ENCODE measurements around the gene SCLY.
"Not testable (repeated sequence)": the region's sequence is repeated elsewhere in the genome, so short reads cannot be mapped to it uniquely, and the experiment has no call there.

Gene SCLY

DNA sequence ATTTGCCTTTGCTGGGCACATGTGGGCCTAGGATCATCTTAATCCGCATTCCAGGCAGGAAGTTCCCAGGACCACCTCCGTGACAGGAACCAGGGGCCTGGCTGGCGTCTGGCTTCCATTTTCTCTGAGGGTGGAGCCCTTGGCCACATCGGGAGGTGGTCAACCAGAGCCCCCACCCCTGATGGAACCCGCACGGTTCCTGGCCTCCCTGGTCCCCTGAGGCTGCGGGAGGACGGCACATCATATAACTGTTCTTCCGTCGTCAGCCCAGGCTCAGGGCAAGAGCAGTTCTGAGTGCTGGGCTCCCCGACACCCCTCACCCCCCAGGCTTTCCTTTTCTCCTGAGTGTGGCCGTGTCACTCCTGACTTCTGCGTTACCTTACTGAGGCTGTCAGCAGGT, 52.8 kb downstream of the SCLY start:
- no peak for DNase-seq (ENCODE audit: low read depth)

- no peak for DNase-seq (ENCODE audit: low read depth)
These were observed 53.6 kb downstream of the SCLY start for GRCh38 chr2:238114331-238114841.

DNA sequence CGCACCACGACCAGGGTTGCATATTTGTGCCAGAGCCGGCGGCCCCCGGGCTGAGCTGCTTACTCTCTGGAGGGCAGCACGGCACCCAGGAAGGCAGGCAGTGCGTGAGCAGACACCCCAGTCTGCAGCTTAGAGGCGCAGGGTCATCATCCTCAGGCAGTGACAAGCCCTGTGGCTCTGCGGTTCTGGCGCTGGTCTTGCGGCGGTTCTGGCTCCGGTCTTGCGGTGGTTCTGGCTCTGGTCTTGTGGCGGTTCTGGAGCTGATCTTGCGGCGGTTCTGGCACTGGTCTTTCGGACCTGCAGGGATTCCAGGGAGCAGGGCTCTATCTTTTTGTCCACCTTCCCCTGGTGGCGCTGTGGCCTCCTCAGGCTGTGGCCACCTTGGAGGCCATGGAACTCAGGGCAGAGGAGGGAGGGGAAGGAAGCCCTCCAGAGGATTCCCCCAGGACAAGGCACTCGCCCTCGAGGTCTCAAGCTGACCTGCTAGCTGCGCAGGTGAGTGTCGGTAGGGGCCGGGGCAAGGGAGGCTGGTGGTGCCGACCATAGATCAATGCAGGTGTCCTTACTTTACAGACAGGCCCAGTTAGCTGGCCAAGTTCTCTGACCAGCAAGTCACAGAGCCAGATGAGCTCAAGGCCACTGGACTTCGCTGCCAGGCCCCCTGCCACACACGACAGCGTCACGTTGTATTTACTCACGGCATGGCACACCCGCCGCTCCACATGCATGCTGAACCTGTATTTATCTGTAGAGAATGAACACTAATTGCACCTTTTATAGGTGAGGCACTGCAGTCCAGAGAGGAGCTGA, 54.3 kb downstream of the SCLY start:
- no peak for DNase-seq (ENCODE audit: low read depth)

- DNase-seq (ENCODE audit: low read depth): not testable (repeated sequence)
These were observed 54.9 kb downstream of the SCLY start for GRCh38 chr2:238115709-238116108.

DNA sequence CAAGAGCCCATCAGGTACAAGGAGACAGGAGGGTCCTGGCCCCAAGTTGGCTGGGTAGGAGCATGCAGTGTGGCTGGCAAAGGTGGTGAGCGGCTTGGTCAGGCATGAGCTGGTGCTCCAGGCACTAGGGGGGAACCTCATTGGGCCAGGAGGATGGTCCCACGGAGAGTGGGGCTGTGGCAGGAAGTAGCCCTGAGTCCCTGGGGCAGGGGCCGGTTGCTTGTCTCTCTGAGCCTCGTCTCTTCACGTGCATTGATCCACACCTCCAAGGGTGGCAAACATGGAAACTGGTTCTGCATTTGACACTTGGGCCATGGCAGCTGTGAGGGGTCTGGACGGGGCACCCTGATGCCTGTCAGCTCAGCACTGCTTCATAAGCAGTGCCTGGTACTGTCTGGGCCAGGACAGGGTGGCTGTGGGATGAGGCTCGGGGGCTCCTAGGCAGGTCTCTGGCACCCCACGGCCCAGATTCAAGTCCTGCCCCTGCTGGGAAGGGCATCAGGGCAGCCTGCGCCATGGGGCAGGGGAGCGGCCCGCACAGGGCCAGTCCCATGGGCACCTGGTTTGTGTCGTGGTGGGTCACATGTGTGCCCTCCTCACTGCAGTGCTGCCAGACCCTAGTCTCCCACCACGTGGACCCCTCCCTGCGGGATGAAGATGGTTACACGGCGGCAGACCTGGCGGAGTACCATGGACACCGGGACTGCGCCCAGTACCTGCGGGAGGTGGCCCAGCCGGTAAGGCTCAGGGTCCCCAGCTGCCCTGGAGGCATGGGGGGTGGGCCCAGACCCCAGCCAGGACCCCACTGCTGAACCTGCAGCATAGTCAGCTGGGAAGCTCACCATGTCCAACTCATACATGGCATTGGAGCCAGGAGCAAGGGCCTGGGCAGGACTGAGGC, 55.7 kb downstream of the SCLY start:
- no peak for DNase-seq (ENCODE audit: low read depth)

DNA sequence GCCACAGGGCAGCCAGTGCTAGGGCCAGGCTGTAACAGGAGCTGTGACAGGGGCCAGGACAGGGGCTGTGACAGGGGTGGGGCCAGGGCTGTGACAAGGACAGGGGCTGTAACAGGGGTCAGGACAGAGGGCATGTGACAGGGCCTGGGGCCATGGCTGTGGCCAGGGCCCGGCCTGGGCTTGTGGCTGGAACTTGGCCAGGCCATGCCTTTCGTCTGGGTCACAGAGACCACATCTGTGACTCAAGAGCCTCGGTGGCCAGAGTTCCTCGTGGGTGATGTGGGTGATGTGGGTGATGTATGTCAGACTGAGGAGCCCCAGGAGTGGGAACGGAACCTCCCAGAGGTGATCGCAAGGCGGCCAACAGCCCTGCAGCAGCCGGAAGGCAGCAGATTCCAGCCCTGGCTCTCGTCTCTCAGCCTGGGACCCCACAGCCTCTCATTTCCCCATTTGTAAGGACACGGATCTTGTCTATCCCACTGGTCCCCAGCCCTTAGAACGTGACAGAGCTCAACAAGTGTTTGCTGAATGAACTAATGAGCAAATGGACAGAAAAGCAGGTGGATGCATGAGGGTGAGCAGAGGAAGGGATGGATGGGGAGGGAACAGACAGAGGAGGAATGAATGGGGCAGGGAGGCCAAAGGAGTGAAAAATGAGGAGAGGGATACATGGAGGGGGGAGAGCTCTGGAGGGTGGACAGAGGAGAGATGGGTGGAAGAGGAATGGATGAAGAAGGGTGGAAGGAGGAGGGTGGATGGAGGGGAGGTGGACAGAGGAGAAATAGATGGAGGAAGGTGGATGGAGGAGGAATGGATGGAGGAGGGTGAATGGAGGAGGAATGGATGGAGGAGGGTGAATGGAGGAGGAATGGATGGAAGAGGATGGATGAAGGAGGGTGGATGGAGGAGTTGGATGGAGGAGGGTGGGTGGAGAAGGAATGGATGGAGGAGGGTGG, 56.7 kb downstream of the SCLY start:
- no peak for DNase-seq (ENCODE audit: low read depth)

- no peak for DNase-seq (ENCODE audit: low read depth)
These were observed 59.1 kb downstream of the SCLY start for GRCh38 chr2:238119756-238120462.

DNA sequence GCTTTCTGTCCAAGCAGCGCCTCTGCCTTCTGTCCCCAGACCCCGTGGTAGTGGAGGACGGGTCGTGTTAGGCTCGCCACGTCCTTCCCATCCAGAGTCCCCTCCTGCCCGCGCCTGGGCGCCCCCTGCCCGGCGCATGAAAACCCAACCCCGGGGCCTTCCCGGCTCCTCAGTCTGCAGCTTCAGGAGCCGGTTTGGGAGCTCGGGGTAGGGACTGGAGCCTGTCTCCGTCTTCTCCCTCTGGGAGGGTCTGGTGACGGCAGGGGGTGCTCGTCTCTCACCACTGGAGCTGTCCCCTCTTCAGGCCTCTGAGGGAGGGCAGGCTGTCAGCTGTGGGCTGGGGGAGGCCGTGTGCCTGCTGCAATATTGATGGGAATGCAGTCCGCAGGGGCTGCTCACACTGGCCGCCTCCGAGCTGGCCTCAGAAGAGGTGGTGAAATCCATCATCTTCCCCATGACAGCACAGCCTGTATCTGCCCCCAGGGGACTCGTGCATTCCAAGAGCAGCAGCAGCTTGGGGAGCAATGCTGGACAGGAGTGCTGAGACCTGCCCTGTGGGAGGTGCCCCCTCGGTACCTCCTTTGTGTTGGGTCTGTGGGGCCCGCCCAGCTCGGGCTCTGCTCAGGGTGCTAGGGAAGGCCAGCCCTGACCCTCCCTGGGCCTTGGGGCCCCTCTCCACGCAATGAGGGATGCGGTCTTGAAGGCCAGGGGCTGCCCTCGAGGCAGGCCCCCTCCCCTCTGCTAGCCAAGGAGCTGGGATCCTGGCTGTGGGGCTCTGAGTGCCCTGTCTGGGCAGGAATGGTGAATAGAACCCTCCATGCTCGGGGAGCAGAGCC, 59.9 kb downstream of the SCLY start:
- DNase-seq (ENCODE audit: low read depth): no peak

GRCh38 chr2:238121511-238122286, 60.9 kb downstream of the SCLY start:
- DNase-seq (ENCODE audit: low read depth): no peak

- DNase-seq (ENCODE audit: low read depth): no peak
These were observed 61.8 kb downstream of the SCLY start for GRCh38 chr2:238122287-238123217.

DNA sequence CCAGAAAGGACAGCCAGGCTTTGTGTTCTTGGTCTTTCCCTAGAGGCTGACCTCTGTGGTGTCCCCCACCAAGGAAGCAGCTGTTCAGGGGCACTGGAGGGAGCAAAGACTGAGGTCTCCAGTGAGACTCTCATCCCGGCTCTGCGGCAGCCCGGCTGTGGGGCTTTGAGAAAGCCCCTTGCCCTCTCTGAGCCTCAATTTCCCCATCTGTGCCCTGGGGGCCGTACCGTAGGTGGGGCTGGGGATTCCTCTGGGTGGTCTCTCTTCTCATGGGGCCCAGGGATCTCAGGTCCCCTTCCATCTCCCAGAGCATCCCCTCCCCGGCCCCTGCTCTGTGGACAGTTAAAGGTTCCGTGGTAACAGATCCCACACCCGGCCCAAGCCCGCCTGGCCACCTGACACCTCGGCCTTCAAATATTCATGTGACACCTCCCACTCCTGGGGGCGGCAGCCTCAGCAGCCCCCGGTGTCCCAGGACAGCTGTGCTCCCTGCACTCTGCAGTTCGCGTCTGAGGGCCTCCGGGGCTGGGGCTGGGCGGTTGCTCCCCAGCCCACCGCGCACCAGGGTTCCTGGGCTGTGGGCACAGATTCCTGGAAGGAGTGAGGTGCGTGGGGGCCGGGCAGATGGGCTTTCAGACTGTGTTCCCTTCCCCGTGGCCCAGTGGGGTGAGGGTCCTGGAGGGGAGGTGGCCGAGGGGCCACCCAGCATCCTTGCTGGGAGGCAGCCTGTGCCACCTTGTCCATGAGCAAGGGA, 62.6 kb downstream of the SCLY start:
- DNase-seq (ENCODE audit: low read depth): no peak

GRCh38 chr2:238123991-238124470, 63.2 kb downstream of the SCLY start:
- no peak for DNase-seq (ENCODE audit: low read depth)

DNA sequence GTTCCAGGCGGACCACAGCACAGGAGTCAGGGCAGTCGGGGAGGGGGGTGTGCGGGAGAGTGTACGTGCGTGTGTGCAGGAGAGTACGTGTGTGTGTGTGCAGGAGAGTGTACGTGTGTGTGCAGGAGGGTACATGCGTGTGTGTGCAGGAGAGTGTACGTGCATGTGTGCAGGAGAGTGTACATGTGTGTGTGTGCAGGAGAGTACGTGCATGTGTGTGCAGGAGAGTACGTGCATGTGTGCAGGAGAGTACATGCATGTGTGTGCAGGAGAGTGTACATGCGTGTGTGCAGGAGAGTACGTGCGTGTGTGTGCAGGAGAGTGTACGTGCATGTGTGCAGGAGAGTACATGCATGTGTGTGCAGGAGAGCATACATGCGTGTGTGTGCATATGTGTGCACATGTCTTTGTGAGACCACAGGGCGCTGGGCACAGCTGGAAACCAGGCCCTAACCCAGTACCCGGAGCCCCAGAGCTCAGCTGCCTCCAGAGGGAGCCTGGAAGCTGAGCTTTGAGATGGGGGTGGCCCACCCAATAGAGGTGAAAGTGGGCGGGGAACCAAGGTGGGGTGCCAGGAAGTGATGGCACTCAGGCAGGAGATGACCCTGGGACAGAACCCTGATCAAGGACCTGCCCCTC, 63.8 kb downstream of the SCLY start:
- DNase-seq (ENCODE audit: low read depth): no peak

- no peak for DNase-seq (ENCODE audit: low read depth)
These were observed 64.5 kb downstream of the SCLY start for GRCh38 chr2:238125127-238125885.

DNA sequence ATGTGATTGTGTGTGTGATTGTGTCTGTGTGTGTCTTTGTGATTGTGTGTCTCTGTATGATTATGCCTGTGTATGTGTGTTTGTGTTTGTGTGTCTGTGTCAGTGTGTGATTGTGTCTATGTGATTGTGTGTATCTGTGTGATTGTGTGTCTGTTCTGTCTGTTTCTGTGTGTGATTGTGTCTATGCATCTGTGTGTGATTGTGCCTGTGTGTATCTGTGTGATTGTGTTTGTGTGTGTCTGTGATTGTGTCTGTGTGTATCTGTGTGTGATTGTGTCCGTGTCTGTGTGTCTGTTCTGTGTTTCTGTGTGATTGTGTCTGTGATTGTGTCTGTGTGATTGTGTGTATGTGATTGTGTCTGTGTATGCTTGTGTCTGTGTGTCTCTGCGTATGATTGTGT, 65.5 kb downstream of the SCLY start:
- DNase-seq (ENCODE audit: low read depth): no peak

GRCh38 chr2:238126775-238127164, 66.0 kb downstream of the SCLY start:
- DNase-seq (ENCODE audit: low read depth): no peak

Data from GM04504 (cell line).